HG02852 (cell line): ENCODE data around the gene ACOT9.
"Not testable (repeated sequence)": the region's sequence is repeated elsewhere in the genome, so short reads cannot be mapped to it uniquely, and the experiment has no call there.

Source experiments
- ATAC-seq: cut with Tn5 transposase; IDR thresholded peaks from one replicate; pipeline ENCODE4 v1.9.1; 2021; ENCODE audit warnings: mild to moderate bottlenecking, moderate library complexity; ENCODE audit not compliant: unreplicated experiment

ACOT9 gene

GRCh38 chrX:23742697-23743622, at the start of gene ACOT9:
Gene ACOT9, minus strand, starts transcription at chrX:23743276. Its CDS starts 132 bp downstream, at chrX:23743144.
- ATAC-seq, result peak; percentile 95

- no peak for ATAC-seq
These were observed 47.0 kb upstream of the ACOT9 start for GRCh38 chrX:23790155-23790497.

GRCh38 chrX:23789386-23790154, 46.5 kb upstream of the ACOT9 start:
- no peak for ATAC-seq

- no peak for ATAC-seq
These were observed 45.9 kb upstream of the ACOT9 start for GRCh38 chrX:23788946-23789345.

- no peak for ATAC-seq
These were observed 45.4 kb upstream of the ACOT9 start for GRCh38 chrX:23788521-23788920.

- no peak for ATAC-seq
These were observed 44.7 kb upstream of the ACOT9 start for GRCh38 chrX:23787745-23788118.

GRCh38 chrX:23786268-23786815, 43.3 kb upstream of the ACOT9 start:
- no peak for ATAC-seq

- ATAC-seq, result no peak
These were observed 42.5 kb upstream of the ACOT9 start for GRCh38 chrX:23785580-23785979.

- no peak for ATAC-seq
These were observed 41.6 kb upstream of the ACOT9 start for GRCh38 chrX:23784470-23785331.

- ATAC-seq, result no peak
These were observed 40.8 kb upstream of the ACOT9 start for GRCh38 chrX:23783589-23784469.

- ATAC-seq, result peak; percentile 82
These were observed 40.0 kb upstream of the ACOT9 start, which contains the start of gene SAT1 for GRCh38 chrX:23782863-23783588. Gene SAT1, plus strand, starts transcription at chrX:23783173. Its CDS starts 179 bp downstream, at chrX:23783352.

- ATAC-seq, result no peak
These were observed 39.4 kb upstream of the ACOT9 start for GRCh38 chrX:23782455-23782854.

GRCh38 chrX:23779025-23779424, 35.9 kb upstream of the ACOT9 start:
- ATAC-seq, result no peak

- no peak for ATAC-seq
These were observed 33.3 kb upstream of the ACOT9 start for GRCh38 chrX:23776363-23776762.

- ATAC-seq, result peak; percentile 82
These were observed 30.6 kb upstream of the ACOT9 start for GRCh38 chrX:23773601-23774175.

GRCh38 chrX:23771086-23771485, 28.0 kb upstream of the ACOT9 start:
- ATAC-seq, result not testable (repeated sequence)

- ATAC-seq, result no peak
These were observed 27.1 kb upstream of the ACOT9 start for GRCh38 chrX:23770142-23770541.

- ATAC-seq, result peak; percentile 76
These were observed 23.8 kb upstream of the ACOT9 start for GRCh38 chrX:23766650-23767551.
